GM15510 (cell line): ENCODE measurements around the gene RUFY2.

Source experiments
- POLR2A ChIP-seq: IDR thresholded peaks from 3 replicates; pipeline ENCODE4 v1.6.1; 2011; ENCODE audit warnings: borderline replicate concordance; ENCODE audit not compliant: insufficient read length; ENCODE audit errors: extremely low read depth

Gene RUFY2

DNA sequence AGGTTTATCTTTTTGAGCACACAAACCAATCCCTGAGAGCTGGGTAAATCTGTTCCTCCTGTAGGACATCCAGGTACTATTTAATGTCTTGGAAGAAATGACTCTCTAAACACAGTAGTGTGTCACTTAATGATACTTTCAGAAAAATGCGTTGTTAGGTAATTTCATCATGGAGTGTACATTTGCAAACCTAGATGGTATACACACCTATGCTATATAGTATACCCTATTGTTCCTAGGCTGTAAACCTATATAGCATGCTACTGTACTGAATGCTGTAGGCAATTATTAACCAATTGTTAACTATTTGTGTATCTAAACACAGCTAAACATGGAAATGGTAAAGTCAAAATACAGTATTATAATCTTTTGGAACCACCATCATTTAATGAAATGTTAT lies 10.1 kb downstream of the RUFY2 start:
- TF ChIP-seq POLR2A, result no peak

DNA sequence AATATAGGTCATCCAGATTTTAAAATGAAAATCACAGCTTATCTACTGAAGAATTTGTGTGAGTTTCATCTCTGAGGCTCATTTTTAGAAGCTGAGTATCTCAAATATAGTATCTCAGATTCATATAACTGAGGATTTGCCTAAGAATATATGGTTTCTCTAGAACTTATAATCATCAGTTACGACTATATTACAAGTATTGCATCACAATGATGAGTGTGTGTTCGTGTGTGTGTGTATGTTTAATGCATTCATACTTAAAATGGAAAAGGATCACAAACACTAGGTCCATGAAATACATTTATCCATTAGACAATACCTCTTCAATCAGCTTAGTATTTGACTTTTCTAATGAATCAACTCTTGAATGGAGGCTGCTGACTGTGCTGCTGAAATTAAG lies 21.3 kb downstream of the RUFY2 start:
- TF ChIP-seq POLR2A, result no peak

DNA sequence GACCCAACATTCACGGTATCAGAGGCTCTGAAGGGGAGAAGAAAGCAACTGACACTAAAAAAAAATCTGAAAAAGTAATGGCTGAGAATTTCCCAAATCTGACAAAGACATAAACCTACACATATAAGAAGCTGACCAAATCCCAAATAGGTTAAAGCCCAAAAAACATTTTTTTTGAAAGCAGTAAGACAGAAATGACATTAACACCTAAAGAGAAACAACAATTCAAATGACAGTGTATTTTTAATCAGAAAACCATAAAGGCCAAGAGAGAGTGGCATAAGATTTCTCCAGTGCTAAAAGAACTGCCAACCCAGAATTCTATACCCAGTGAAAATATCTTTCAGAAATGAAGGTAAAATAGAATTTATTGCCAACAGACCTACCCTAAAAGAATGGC lies 35.5 kb downstream of the RUFY2 start:
- TF ChIP-seq POLR2A, result no peak

DNA sequence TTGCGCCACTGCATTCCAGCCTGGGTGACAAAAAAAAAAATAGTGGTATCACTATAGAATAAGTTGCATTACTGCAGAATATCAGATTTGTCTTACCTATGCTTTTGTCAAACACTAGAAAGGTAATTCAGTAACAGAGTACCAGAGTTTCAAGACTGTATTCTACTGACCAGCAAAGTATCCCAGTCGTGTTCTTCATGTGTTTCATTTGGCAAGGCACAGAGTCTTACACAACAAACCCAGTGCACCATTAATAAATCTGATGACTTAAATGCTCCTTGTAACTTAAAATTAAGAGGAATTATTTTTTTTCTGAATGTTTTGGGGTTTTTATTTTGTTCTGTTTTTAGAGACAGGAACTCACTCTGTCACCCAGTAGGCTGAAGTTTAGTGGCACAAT lies 40.0 kb downstream of the RUFY2 start:
- TF ChIP-seq POLR2A, result no peak

DNA sequence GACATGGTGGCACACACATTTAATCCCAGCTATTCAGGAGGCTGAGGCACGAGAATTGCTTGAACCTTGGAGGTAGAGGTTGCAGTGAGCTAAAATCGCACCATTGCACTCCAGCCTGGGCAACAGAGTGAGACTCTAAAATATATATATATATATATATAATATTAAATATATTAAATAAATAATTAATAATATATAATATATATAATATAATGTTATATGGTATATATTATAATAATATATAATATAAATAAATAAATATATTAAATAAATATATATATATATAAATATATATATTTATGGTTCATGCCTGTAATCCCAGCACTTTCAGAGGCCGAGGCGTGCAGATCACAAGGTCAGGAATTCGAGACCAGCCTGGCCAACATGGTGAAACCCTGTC lies 40.5 kb downstream of the RUFY2 start:
- no peak for TF ChIP-seq POLR2A

DNA sequence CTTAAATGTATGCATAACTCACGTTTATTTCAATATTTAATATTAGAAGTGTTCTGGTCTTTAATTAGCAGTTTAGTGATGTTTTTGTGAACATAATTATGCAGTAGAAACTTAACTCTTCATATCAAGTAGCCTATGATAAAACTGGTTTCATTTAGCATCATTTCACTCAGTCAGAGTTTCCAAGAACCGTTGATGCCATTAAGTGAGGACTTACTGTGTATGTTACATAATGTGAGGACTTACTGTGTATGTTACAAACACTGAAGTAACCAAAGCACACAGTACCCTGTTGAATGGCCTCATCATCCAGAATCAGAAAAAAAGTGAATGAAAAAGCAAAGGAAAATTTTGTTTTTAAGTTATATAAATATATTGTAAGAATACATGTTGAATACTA lies 41.5 kb downstream of the RUFY2 start:
- no peak for TF ChIP-seq POLR2A

DNA sequence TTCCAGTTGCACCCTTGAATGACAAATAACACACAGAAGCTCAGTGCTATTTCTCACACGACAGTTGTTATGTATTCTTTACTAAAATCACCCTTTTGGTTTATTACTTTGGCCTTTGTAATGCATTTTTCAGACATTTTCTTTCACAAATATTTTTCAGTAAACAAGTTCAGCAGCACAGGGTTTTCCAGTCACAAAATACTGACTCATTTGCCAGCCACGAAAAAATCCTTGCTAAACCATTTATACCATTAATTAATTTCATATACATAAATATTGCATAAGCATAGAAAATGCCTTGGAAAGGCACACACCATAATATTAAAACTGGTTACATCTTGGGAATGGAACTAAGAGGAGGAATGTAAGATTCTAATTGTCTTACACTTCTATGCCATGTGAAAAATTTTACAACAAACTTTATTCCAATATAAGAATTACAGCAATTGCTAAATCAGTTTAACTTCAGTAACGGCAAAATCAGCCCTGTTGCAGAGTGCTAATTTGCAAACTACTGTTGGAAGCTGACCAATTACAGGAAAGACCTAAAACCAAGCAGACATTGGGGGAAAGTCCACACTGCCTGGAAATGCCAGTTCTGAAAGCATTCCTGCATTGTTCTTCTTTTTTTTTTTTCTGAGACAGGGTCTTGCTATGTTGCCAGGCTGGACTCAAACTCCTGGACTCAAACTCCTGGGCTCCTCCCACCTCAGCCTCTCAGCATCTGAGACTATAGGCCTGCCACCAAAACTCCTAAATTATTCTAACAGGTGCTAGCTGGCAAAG lies 42.8 kb downstream of the RUFY2 start:
- no peak for TF ChIP-seq POLR2A

DNA sequence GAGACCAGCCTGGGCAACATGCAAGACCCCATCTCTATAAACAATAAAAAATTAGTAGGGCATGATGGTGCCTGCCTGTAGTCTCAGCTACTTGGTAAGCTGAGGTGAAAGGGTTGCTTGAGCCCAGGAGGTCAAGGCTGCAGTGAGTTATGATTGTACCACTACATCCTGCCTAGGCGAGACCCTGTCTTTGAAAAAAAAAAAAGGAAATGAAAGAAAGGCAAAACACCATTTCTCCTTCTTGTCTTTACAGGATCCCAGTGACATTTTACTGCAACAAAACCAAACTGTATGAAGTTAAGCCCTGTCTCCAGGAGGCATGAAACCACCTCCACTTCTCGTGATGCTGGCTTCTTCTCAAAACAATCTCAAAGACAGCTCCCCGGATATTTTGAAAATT lies 44.5 kb downstream of the RUFY2 start:
- no peak for TF ChIP-seq POLR2A

DNA sequence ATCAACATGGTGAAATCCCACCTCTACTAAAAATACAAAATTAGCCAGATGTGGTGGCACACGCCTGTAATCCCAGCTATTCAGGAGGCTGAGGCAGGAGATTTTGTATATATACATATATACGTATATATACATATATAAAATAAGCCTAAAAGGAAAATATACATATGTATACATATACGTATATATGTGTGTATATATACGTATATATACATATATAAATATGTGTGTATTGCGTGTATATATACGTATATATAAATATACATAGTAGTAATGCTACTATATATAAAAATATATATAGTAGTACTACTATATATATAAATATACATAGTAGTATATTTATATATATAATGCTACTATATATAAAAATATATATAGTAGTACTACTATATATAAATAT lies 47.9 kb downstream of the RUFY2 start:
- TF ChIP-seq POLR2A, result no peak

DNA sequence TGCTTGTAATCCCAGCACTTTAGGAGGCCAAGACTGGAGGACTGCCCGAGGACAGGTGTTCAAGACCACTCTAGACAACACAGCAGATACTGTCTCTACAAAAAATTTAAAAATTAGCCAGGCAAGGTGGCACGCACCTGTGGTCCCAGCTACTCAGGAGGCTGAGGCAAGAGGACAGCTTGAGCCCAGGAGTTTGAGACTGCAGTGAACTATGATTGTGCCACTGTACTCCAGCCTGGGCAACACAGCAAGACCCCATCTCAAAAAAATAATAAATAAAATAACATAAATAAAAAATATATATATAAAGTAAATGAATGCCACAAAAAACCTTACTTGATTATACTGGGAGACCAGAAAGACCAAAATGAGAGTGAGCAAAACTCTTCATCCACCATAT lies 53.5 kb downstream of the RUFY2 start:
- no peak for TF ChIP-seq POLR2A

DNA sequence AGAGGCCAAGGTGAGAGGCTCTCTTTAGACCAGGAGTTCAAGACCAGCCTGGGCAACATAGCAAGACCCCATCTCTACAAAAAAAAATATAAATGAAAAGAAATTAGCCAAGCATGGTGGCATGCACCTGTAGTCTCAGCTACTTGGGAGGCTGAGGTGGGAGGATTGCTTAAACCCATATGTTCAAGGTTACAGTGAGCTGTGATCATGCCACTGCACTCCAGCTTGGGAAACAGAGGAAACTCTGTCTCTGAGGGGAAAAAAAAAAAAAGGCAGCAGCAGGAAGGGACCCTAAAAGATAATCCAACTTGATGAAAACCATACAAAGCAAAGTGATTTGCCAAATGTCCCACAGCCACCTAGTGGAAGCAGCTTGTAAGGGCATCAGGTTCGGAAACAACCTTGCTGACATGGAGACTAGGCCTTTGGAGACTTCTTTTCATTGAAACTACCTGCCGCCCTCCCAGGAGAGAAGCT lies 58.8 kb downstream of the RUFY2 start:
- TF ChIP-seq POLR2A, result no peak

DNA sequence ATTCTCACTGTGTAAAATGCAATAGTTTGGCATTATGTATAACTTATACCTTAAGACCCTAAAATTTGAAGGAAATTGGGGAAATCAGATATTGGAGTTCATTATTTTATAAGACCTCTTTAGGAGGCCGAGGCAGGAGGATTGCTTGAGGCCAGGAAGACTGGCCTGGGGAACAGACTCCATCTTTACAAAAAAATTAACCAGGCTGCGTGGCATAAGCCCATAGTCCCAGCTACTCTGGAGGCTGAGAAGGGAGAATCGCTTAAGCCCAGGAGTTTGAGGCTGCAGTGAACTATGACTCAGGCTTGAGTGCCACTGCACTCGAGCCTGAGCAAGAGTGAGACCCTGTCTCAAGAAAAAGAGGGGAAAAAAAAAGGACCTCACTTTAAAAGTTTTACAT lies 60.3 kb downstream of the RUFY2 start:
- TF ChIP-seq POLR2A, result no peak

DNA sequence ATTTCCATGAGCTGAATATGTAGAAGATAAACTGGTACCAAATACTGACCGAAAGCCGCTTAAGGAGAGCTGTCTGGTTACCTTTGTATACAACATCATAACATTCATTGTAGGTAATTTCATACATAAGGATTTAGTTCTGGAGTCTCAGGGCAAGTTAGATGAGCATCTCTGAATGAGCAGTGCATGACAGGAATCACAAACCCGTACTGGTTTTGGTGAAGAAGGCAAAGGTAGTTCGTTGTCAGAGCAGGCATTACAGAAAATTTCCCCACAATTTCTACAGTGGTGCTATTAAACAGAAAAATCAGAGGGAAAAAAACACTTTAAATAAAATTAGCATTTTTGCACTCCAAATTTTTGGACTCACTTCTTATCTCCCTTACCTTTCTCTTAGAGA lies 61.5 kb downstream of the RUFY2 start:
- no peak for TF ChIP-seq POLR2A

DNA sequence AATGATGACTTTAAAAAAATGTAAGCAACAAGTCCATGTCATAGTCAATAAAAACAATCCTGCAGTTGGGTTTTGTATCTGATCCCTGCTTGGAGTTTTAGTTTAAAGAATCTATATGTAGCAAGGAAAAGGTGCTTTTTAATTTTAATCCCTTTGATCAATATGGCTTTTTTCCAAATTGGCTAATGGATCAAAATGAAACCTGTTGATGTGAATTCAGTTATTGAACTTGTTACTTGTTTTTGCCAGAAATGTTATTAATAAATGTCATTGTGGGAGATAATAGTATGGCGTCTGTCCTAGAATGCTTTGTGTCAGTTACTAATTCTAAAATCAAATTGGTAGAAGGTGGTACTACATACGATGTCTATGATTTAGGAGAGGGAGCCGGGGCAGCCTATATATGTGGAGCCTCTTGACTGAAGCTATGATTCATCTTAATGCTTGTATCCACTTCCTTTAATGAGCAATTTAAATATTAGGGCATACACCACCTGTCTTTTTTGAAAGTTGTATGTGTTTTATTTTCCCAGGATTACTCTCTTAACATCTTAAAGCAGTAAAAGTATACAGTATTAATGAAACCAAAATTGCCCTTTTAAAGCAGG lies 64.1 kb downstream of the RUFY2 start:
- TF ChIP-seq POLR2A, result no peak

DNA sequence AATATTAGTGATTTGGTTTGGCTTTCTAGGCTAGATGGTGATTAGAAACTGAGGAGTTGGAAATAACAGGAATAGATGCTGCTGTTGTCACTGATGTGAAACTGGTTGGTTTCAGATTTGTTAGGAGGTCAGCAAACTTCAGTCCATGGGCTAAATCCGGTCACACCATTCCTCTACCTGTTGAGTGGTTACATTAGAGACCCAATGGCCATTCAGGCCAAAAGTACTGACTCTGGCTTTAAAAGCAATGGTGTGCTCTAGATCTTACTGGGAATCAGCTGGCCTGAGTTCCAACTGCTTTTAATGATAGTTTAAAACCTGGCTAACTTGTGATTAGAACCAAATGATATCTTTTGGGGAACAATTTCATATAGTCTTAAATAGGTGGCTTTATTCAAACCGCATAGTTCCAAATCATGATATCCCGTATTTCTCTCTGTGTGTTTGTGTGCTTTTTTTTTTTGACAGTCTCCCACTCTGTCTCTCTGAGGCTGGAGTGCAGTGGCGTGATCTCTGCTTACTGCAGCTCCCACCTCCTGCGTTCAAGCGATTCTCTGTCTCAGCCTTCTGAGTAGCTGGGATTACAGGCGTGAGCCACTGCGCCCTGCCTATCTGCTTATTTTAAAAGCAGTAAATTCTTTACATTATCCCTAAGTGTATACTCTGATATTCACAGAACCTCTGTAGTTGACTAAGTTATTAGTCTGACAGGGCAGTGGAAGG lies 66.6 kb downstream of the RUFY2 start:
- no peak for TF ChIP-seq POLR2A
